ENCODE measurements around the gene ASB1.

The ASB1 gene

DNA sequence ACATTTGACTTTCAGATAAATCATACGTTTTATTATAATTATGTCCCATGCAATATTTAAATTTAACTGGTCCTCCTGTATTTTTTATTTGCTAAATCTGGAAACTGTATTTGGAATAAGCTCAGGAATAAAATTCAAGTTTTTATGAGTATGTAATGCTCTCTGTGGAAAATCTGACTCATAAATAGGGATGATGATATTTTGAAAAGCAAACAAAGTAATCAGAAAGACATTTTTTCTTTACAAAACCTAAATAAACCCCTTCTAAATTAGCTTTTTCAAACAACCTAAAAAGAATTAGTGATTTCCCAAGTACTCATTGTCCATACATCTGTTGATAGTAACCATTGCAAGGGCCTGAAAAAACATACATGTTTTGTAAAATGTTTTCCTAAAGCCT is 41.1 kb downstream of the ASB1 start:
- DNase-seq (ENCODE audit: low spot score) = no peak

DNA sequence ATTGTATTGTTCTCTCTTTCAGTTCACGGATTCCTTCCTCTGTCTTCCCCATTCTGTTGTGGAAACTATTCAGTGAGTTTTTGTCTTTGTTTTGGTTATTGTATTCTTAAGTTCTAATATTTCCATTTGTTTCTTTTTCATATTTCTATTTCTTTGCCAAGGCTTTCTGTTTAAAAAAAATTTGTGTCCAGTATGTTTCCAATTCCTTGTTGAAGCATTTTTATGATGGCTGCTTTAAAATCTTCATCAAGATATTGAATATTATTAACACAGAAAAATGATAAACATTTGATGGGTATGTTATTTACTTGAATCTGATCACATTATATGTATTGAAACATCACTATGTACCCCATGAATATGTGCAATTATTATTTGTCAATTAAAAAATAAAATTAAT is 42.4 kb downstream of the ASB1 start:
- no peak for DNase-seq (ENCODE audit: low spot score)

DNA sequence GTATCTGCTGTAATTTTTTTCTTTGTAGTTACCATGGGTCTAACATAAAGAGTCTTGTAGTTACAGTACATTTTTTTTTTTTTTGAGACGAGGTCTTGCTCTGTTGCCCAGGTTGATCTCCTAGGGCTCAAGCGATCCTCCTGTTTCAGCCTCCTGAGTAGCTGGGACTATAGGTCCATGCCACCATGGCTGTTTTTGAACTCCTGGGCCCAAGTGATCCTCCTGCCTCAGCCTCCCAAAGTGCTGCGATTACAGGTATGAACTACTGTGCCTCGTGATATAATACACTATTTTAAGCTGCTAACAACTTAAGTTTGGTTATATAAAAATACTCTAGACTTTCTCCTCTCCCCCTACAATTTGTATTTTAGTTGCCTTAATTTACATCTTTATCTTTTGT is 46.3 kb downstream of the ASB1 start:
- no peak for DNase-seq (ENCODE audit: low spot score)

DNA sequence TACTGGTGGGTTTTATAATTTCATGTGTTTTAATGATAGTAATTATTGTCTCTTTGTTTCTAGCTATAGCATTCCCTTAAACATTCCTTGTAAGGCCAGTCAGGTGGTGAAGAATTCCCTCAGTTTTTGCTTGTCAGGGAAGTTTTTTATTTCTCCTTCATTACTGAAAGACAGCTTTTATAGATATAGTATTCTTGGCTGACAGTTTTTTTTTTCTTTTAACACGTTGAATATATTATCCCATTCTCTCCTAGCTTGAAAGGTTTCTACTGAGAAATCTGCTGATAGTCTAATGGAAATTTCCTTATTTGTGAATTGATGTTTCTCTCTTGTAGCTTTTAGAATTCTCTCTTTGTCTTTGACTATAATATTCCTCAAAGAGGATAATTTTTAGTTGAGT is 46.8 kb downstream of the ASB1 start:
- DNase-seq (ENCODE audit: low spot score) = no peak

DNA sequence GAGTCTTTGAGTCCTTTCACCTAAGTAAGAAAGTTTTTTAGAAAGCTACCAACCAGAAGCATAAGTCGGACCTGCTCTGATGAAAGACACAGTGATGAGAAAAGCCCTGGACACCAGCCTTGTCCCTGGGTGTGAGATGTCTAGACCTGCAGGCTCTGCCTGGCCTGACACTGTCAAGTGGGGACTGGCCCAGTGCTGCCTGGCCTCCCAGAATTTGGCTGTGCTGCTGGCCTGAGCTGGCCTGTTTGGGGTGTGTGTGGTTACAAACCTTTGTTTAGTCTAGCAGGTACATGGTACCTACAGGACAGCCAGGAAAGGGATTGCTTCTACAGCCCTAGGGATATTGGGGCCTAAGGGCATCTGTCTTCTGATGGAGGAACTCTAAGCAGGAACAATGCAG is 48.3 kb downstream of the ASB1 start:
- DNase-seq (ENCODE audit: low spot score) = no peak

DNA sequence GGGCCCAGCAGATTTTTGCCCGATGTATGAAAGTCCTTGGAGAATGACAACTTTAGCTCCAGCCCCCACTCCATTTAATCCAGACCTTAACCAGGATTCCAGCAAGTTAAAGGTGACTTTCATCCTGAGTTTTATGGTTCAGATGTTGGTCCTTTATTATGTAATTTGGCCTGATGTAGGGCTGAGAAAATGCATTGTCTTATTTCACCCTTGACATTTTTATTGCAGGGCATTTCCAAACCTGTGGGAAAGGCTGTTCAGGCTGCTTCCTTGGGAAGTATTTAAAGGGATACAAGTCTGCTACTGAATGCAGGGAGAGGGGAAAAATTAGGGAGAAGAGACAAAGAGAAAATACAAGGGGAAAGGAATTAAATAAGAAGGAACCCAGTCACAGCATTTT is 48.8 kb downstream of the ASB1 start:
- no peak for DNase-seq (ENCODE audit: low spot score)

DNA sequence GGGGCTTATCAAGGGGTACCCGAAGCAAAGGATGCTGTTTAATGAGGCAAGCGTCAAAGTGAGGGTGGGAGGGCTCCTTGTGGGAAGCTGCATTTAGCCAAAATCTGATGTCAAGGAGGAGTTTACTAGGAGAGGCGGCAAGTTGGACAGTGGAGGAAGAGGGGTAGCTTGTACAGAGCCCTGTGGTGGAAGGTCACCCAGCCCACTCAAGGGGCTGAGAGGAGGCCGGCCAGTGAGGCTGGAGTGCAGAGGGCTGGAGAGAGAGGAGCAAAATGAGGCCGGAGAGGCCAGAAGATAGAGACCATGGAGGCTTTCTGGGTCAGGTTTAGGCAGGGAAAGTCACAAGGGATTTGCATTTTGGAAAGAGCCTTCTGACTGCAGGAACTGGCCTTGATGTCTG is 49.5 kb downstream of the ASB1 start:
- DNase-seq (ENCODE audit: low spot score) = no peak

DNA sequence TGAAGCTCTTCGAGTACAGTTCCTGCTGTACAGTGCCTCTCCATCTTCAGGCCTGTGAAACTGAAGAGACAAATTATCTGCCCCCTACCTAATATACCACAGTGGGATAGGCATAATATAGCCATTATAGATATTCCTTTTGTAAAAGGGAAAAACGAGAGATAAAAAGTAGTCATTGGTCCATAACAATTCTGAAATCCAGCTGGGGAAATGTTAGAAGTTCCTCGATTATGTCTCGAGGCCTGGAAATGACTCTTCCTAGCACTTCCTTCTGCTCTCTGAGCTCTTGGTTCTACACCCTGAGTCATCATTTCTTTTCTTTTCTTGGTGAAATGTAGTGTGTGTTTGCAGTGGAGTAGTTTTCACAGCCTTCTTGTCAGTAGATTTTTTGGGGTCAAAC is 51.5 kb downstream of the ASB1 start:
- no peak for DNase-seq (ENCODE audit: low spot score)

DNA sequence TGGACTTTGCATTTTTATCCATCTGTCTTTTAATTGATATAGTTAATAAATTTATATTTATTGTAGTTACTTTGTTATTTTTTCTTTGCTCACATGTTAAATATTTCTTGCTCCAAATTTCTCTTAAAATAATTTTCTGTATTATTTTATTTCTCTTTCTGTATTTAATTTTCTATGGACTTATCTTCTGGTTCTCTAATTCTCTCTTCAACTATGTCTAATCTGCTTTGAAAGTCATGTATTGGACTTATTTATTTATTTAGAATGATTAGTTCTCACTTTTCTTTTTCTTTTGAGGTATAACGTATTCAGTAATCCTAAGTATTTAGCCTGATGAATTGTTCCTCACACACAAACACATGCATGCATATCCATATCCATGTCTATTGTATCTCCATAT is 53.1 kb downstream of the ASB1 start:
- DNase-seq (ENCODE audit: low spot score) = no peak

DNA sequence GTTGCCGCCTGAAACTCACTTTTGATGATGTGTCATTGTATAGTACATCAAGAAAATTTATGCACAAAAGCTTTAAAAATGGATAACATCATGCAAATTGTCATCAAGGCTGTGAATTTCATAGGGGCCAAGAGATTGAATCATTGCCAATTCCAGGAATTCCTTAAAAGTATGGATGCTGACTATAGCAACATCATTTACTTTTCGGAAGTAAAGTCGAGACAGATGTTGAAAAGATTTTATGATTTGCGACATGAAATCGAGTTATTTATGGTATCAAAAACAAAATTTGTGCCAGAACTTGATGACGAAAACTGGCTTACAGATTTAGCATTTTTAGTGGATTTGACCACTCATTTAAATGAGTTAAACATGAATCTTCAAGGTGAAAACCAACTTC is 56.3 kb downstream of the ASB1 start:
- no peak for DNase-seq (ENCODE audit: low spot score)

DNA sequence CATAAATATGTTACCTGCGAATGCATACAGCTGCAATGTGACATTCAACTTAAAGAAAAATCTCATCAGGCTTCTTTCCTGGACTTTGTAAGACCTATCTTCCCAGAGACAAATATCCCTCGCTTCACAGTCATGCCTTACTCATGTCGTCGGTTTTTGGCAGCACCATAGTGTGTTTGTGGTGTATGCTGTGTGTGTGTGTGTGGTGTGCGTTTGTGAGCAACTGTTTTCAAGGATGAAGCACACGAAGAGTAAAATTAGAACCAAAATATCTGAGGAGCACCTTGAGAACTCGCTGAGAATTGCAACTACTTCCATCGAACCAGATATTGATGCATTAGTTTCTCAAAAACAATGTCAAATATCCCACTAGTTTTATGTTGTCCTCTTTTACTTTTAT is 56.9 kb downstream of the ASB1 start:
- DNase-seq (ENCODE audit: low spot score) = no peak

DNA sequence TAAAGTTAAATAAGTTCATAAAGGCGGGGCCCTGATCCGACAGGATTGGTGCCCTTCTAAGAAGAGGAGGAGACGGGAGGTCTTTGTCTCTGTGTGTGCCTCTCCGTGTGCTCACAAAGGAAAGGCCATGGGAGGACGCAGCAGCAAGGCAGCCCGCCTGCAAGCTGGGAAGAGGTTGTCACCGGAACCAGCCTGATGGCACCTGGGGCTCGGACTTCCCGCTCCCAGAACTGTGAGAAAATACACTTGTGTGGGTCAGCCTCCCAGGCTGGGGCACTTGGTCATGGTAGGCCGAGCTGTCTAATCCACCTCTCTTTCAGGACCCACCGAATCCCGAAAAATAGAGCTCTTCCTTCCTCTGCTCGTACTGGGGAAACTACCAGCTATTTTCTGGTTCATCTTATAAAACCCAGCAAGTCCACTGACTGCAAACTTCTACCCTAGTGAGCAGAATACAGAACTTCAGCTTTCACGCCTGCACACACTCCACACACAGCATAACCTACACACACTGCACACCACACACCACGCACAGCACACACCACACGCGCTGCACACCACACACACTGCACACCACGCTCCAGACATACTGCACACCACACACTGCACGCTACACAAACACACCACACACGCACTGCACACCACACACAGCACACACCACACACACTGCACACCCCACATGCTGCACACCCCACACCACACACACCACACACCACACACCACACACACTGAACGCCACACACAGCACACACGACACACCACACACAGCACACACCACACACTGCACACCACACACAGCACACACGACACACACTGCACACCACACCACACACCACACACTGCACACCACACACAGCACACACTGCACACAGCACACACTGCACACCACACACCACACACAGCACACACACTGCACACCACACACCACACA is 58.1 kb downstream of the ASB1 start:
- no peak for DNase-seq (ENCODE audit: low spot score)

DNA sequence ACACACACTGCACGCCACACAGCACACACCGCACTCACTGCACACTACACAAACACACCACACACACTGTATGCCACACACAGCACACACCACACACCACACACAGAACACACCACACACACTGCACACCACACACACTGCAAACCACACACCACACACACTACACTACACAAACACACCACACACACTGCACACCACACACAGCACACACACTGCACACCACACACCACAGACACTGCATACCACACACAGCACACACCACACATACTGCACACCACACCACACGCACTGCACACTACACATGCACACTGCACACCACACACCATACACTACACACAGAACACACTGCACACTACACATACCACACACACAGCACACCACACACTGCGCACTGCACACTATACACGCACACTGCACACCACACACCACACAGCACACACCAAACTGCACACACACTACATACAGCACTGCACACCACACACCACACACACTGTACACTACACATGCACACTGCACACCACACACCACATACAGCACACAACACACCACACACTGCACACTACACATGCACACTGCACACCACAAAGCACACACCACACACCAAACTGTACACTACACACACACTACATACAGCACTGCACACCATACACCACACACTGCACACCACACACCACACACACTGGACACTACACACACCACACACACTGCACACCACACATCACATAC is 59.6 kb downstream of the ASB1 start:
- DNase-seq (ENCODE audit: low spot score) = no peak

DNA sequence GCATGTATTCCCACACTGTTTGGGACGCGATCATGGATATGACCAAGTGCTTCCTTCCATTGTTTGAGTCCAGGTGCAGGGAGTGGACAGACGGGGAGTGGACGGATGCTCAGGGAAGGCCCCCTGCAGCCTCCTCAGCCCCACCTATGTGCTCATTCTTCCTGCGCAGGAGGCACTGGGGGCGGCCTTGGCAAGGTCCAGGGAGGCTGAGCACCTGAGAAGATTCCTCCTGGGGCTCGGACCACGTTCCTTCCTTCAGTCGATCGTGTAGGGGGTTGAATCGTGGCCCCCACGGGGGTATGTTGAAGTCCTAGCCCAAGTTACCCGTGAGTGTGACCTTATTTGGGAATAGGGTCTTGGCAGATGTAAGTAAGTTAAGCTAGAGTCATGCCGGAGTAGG is 60.4 kb downstream of the ASB1 start:
- DNase-seq (ENCODE audit: low spot score) = no peak

DNA sequence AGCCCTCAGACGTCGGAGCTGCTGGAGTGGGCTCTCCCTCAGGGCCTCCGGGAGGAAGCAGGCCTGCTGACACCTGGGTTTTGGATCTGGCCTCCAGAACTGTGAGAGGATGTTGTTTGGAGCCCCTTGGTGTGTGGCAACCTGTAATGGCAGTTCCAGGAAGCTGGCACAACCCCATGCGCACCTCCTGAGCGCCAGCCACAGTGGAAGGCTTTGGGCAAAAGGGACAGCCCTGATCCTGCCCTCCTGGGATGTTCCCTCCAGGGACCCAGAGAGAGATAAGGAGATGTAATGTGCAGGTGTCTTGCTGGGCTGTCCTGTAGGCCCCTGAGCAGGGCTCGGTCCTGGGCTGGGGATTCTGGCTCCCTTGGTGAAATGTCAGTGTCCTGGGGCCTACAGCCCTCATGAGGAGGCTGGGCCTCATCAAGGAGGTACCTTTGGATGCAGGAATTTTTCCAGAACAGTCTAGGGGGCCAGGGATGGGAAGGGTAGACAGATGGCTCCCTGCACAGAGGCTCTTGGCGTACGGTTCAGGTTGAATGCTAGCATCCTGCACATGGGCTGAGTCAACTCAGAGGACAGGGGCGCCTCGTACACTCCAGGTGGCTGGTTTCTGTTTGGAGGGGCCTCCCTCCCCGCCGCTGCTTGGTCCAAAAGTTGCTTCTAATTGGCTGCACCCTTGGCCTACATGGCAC is 61.1 kb downstream of the ASB1 start:
- no peak for DNase-seq (ENCODE audit: low spot score)

DNA sequence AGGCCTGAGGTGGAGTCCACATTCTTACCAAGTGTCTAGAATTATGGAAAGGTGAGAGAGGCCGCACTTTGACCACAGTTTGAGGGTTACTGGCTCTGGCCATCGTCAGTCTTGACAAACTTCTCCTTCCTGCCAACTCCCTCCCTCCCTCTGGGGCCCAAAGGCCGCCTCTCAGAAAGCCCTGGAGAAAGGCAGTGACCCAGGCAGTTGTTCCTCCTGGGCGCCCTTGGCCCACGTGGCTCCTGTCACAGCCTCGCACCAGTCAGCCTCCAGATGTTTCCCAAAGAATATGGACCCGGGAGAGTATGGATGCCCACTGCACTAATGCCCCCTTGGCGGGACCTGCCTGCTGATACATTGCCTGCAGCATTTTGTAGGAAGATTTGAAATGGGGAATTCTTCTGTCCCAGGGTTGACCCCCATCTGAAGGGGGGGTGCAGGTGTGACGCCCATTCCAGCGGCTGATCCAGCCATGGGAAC is 61.7 kb downstream of the ASB1 start:
- no peak for DNase-seq (ENCODE audit: low spot score)

DNA sequence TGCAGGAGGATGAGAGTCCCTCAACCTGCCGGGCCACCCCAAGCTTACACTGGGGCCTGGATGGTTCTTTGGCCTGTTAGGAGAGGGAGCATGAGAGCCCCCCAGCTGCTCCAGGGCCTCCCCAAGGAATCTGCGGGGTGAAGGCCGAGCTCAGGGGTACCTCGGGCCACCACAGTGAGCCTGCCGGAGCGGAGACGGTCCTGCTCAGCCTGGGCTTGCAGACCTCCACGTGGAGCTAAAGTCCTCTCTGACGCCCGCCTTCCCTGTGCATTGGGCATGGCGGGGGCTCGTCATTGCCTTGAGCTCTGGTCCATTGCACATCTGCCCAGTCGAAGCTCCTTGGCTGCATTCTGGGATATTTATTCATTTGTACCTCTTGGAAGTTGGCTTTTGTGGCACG is 62.7 kb downstream of the ASB1 start:
- DNase-seq (ENCODE audit: low spot score) = no peak

DNA sequence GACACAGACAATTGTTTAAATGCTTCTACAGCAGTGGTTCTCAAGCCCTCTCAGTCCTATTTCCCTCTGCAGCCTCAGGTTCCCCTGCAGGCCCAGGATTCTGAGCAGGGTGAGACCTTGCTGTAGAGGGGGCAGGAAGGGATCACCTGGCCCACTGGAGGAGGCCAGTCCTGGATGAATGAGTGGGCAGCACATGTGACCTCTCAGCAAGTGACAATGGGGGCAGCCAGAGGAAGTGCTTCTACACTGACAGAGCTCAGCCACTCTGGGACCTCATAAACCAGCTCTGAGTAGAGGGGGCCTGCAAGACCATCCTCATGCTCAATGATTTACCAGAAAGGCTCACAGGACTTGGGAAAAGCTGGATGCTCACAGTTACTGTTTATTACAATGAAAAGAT is 63.2 kb downstream of the ASB1 start:
- DNase-seq (ENCODE audit: low spot score) = no peak

DNA sequence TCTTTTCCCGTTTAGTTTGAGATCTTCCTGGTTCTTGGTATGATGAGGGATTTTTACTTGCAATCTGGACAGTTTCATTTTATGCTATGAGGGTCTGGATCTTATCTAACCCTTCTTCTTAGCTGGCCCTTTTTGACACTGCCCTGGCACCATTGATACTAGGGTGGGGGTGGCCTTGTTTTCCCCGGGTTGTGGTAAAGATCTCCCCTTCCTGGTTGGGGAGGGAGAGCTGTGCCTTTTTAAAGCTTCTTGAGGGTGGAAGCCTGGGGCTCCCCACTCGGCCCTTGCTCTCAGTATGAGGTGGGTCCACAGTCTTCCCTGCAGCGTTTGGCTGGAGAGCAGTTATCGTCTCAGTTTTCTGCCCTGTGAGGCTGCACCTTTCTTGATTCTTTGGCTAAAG is 66.1 kb downstream of the ASB1 start:
- DNase-seq (ENCODE audit: low spot score) = no peak

DNA sequence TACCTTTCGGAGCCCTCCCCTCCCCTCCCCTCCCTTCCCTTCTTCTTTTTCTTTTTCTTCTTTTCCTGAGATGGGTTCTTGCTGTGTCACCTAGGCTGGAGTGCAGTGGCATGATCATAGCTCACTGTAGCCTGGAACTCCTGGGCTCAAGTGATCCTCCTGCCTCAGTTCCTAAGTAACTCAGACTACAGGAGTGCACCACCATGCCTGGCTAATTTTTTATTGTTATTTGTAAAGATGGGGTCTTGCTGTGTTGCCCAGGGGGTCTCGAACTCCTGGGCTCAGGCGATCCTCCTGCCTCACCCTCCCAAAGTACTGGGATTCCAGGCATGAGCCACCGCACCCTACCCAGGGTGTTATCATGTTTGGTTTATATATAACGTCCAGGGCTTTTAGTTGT is 66.7 kb downstream of the ASB1 start:
- no peak for DNase-seq (ENCODE audit: low spot score)

DNA sequence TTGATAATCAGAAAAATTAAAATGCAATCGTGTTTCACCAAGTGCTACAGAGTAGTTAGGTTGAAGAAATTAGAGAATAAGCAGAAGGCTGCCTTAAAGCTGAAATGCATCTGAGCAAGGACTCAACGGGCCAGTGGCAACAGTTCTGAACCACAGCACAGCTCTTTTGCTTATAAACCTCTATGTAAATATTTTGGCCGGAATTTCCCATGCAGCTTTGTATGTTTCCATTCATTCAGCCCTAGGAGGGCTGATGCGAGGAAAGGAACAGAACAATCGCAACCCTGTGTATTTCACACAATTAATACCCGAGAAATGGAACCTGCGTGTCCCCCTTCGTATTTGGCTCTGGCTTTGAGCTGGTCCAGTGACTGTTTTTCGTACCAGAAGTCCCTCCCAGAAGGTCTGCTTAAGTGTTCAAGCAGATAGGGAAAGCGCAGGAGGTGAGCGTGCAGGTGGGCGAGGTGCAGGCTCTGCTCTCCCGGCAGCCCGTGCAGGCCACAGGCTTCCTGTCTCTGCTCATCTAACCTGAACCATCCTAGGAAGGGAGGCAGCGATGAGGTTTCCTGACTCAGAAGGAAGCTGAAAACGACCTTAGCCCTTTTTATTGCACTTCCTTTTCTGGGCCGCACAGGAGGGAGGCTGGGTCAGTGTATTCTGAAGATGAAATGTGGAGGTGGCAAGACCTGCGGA is 67.3 kb downstream of the ASB1 start:
- DNase-seq (ENCODE audit: low spot score) = no peak

DNA sequence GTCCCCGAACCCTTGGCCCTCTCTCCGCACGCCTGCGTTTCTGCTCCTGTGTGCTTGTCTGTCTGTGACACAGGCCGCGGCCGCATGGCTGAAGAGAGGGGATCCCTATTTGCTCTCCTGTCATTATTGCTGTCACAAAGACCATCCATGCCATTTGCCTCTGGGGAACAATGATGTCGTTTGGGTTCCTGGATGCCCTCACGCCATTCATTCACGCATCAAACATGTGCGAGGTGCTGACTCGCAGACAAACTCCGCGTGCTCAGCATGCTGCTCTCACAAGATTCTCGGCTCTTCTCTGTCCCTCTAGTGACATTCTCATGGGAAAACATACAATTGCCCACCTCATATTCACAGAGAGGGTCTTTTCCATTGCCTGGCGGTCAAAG is 67.8 kb downstream of the ASB1 start:
- DNase-seq (ENCODE audit: low spot score) = no peak
